GM20000 (cell line): ENCODE data around the gene AOPEP.

Experiments used
- DNase-seq: peaks from one replicate; pipeline ENCODE4 v3.0.0; 2012; ENCODE audit warnings: low spot score
- TF ChIP-seq, protein P1 (sequence below): IDR thresholded peaks from 2 replicates; pipeline ENCODE4 v1.5.1; 2012; ENCODE audit warnings: mild to moderate bottlenecking, control low read depth; ENCODE audit errors: extremely low read depth, missing control alignments

AOPEP gene

DNA sequence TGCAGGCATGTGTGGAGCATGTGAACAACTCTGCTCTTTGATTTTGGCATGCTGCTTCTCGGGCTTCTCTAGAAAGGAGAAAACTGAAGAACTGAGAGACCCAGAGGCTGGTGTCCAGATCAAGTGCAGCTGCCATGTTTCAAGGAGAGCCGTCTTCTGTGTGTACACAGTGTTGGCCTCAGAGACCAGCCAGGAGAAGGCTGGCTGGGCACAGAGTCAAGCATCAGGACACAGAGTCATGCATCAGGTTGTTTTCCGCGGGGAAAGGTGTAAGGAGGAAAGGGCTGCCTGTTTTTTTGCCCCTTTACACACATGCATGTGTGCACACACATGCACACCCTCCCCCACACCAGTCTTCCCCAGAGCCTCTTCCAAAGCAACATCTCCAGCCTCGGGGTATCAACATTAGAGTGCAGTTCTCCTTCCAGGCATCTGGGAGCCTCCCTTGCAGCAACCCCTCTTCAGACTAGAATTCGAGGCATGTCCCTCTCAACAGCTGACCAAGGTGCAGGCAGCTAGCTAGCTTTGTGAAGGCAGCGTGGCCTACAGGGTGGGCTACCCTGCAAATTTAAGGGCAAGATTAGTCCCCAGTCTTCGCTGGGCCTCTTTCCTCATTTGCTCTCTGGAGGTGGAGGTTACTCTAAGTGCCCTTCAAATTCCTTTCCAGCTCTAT, 180.9 kb downstream of the AOPEP start:
- TF ChIP-seq, protein P1, sequence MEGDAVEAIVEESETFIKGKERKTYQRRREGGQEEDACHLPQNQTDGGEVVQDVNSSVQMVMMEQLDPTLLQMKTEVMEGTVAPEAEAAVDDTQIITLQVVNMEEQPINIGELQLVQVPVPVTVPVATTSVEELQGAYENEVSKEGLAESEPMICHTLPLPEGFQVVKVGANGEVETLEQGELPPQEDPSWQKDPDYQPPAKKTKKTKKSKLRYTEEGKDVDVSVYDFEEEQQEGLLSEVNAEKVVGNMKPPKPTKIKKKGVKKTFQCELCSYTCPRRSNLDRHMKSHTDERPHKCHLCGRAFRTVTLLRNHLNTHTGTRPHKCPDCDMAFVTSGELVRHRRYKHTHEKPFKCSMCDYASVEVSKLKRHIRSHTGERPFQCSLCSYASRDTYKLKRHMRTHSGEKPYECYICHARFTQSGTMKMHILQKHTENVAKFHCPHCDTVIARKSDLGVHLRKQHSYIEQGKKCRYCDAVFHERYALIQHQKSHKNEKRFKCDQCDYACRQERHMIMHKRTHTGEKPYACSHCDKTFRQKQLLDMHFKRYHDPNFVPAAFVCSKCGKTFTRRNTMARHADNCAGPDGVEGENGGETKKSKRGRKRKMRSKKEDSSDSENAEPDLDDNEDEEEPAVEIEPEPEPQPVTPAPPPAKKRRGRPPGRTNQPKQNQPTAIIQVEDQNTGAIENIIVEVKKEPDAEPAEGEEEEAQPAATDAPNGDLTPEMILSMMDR, result no peak
- no peak for DNase-seq

DNA sequence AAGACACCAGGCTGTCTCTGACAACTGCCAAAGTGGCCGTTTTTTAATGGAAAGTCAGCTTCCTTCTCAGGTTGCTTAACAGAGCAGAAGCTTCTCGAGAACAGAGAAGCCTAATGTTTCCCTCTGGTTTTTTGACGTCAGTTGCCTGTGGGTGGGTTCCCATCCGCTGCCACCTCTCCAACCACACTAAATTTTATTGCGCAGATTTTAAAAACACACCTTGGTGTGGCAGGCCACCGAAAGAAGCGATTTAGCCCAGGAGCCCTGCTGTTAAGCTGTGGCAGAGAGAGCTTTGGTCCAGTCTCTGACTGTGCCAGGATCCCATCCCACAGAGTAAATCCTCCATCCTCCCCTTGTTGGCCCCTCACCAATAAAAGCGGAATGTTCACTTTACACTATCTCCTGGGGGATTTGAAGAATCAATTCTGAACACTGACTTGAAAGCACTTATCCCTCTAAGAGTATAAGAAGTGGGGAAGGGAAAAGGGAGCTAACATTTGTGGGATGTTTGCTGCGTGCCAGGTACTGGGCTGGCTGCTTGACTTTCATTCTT, 181.6 kb downstream of the AOPEP start:
- no peak for DNase-seq
- TF ChIP-seq, protein P1, result no peak

DNA sequence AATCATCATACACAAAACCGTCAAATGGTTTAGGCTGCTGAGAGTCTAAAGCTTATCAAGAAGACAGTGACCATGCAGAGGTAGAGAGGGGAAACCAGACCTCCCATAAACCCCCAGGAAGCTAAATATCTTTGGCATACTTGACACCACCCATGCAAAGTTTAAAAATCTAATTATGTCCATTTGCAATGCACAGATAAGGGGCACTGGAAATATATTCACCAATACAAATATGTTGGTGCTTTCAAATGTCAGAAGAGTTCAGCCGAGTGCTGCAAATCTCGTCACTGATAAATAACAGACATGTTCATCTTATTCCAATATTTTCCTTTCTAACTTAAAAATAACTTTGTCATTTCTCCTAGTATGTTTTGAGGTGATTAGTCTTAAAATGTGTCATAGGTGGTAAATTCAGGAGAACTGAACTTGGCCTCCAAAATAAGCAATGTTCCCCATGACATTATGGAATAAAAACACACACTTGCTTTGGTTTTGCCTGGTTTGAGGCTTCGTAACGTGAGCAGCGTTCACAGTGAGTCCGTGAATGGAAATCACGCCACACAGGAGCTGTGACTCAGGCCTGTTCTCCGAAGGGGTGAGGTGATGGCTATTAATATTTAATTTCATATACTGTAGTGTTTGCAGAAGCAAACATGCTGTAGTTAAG, 182.2 kb downstream of the AOPEP start:
- DNase-seq, result no peak
- TF ChIP-seq, protein P1, result no peak

DNA sequence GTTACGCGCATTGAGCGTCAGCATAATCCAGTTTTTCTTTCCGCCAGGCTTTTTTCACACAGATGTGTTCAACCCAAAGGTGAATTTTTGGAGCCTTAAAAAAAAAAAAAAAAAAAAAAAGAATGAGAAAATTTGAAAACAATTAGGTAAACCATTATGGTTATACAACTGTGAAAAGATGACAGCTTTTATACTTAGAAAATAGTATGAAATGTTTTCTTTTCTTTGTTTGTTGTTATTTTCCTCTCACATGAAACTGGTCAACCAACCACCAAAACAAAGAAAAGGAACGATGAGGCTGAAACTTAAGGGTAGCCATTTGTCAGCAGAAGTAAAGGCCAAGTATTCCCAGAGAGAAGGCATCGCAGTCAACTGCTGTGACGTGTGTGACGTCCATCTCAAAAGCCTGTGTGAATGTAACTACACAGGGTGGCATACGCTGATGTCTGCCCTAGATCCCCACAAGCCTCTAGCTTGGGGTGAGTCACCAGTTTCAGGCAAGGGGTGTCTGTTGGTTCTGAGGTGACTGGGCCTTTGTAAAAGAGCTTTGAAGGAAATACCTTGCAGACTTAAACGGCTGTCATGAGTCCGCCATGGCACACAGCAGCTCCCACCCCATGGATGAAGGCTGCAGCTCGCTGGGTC, 182.9 kb downstream of the AOPEP start:
- TF ChIP-seq, protein P1, result no peak
- no peak for DNase-seq

DNA sequence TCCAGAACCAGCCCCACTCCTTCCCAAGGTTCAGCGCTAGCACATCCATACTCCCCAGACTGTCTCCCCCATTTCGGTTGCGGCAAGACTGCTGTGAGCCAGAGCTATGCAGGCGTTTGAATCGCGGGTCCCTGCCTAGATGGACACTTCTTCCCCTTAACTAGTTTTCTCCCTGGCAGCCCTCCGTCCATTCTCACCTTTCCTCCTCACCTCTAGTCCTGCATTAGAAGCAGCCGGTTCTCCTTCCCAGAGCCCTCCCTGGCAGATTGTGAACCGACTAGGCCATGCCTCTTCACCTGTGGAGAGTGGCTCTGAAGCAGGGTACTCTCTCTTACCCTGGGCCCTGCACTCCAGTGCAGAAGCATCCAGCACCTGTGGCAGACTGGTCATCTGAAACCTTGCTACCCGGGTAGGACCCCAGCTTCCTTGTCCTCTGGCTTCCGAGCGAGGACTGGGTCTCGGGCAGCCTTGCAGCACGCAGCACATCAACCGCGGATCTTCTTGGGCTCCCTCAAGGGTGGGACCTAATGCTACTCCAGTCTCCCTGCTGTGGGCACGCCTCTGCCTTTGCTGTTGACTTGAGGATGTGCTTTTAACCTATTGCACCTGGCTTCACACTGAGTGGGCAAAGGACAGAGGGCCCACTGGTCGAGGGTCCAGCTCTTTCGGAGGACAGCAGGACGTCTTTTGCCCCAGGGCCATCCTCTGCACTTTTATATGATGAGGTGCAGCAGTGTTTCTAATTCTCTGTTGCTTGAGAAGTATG, 183.6 kb downstream of the AOPEP start:
- DNase-seq, result no peak

DNA sequence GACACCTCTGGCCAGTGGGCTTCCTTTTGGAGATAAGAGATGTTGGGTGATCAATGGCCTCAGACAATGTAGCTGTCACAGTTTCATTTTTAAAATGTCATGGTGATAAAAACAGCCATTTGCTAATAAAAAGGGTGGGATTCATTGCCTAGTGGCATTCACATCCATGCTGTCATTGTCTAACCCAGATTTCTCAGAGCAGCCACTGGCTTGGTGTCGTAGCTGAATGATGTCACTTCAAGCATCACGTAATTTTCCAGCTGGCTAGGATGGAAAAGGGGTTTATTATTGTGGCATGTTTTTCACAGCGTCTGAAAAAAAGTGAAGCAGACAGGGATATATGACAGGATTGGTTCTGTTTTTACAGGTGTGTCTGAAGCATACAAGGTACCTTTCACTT, 184.7 kb downstream of the AOPEP start:
- TF ChIP-seq, protein P1, result no peak
- no peak for DNase-seq

More for the DNA sequence above, 183.6 kb downstream of the AOPEP start:
- TF ChIP-seq, protein P1, result no peak
